Frontal cortex (tissue), 1 donor: ENCODE data around the gene BPI. TPM values are rescaled to one million over a fixed set of nuclear protein-coding genes. Genes with fewer than 3 reads are reported as not detected.

Experiments
- total RNA-seq: library from RNA; depleted of rRNA; stranded (reverse); fragments of >200 nt; gene quantifications from one replicate; pipeline ENCODE4 v1.2.3, GENCODE V29; 2014

Gene BPI
- total RNA-seq, 1 donor from 2014 or later = under 0.01 TPM

Other genes starting within 250 kb of the BPI start
- gene TGM2, start 138.9 kb upstream of the BPI start, total RNA-seq = 3.3 TPM
- 1.2 TPM for gene KIAA1755, start 43.4 kb upstream of the BPI start, total RNA-seq
- not detected for gene LBP, start 42.3 kb downstream of the BPI start, total RNA-seq
- gene SNHG17, start 131.2 kb downstream of the BPI start, total RNA-seq = 4.5 TPM
- gene RALGAPB, start 168.7 kb downstream of the BPI start, total RNA-seq = 35.5 TPM